Breast epithelium (tissue), 4 donors: ENCODE data around the gene C11orf54. TPM values are rescaled to one million over a fixed set of nuclear protein-coding genes. Genes with fewer than 3 reads are reported as not detected.

Experiments
- DNase-seq, 2 donors: peaks; one replicate each; pipeline ENCODE4 v3.0.0-alpha.2; 2019; ENCODE audit warnings: low spot score in 2 of 2
- H3K27ac ChIP-seq, 2 donors: fragments of 200-600 bp; sonication (generic) in 1 of 2; one replicate each; pipeline ENCODE4 v1.5.1; 2016 to 2019; ENCODE audit warnings: mild to moderate bottlenecking in 1 of 2
- H3K27me3 ChIP-seq, 2 donors: fragments of 200-600 bp; sonication (generic) in 1 of 2; one replicate each; pipeline versions ENCODE4 v1.5.1 to v1.6.0; 2017 to 2019; ENCODE audit warnings: control low read depth in 1 of 2, mild to moderate bottlenecking in 1 of 2
- H3K36me3 ChIP-seq: fragments of 200-600 bp; one replicate; pipeline ENCODE4 v1.5.1; 2019
- H3K4me1 ChIP-seq, 2 donors: fragments of 200-600 bp; sonication (generic); one replicate each; pipeline ENCODE4 v1.5.1; 2016 to 2019; ENCODE audit warnings: control low read depth in 1 of 2
- H3K4me3 ChIP-seq, 3 donors: fragments of 200-600 bp; sonication (generic); 1 replicate in 2 of 3; 2 replicates in 1 of 3; pipeline ENCODE4 v1.5.1; 2016 to 2019; ENCODE audit warnings: mild to moderate bottlenecking in 3 of 3, moderate library complexity in 2 of 3
- H3K9me3 ChIP-seq, 2 donors: fragments of 200-600 bp; sonication (generic) in 1 of 2; one replicate each; pipeline ENCODE4 v1.5.1; 2016 to 2019; ENCODE audit warnings: control low read depth in 1 of 2
- POLR2A ChIP-seq: fragments of 450-650 bp; IDR thresholded peaks from one replicate; pipeline ENCODE4 v1.6.1; 2016; ENCODE audit warnings: antibody characterized with exemption, mild to moderate bottlenecking, moderate library complexity
- POLR2AphosphoS5 ChIP-seq, 3 donors: sonication (generic); formaldehyde crosslinking; IDR thresholded peaks; one replicate each; pipeline ENCODE4 v1.6.1; 2017; ENCODE audit warnings: antibody characterized with exemption in 3 of 3
- intact Hi-C: fragments of 100-400 bp; cut with DNase I; formaldehyde crosslinking; loops from one replicate; pipeline ENCODE4 v1.15.1; 2023; ENCODE audit warnings: low total_unique reads
- total RNA-seq, 3 donors: library from RNA; depleted of rRNA; stranded (reverse); fragments of >200 nt; gene quantifications; one replicate each; pipeline ENCODE4 v1.1.0, GENCODE V29; 2016
- TF ChIP-seq, protein P1 (sequence below), 3 donors: fragments of 450-650 bp; IDR thresholded peaks; one replicate each; pipeline ENCODE4 v1.5.1; 2016 to 2017; ENCODE audit warnings: antibody characterized with exemption in 3 of 3, mild to moderate bottlenecking in 3 of 3, moderate library complexity in 3 of 3

C11orf54 gene
- total RNA-seq, 3 donors from 2014 or later: 32.8 to 53.7 (median 53.1) TPM

GRCh38 chr11:93733474-93733873 lies 8.0 kb upstream of the C11orf54 start:
- no peak for DNase-seq
- intact Hi-C loops: loop anchor here (2.0 kb wide), 1 partner anchor 39 kb away; no protein-coding TSS in a partner anchor
- peaks cover 0 to 7% of the 10 kb centered on the region in 2 donors for H3K4me1 ChIP-seq
- H3K4me3 ChIP-seq: no peak overlapping the region
- H3K27ac ChIP-seq: peak overlapping the region; percentile 19 to 39
- H3K9me3 ChIP-seq: no peaks in the 10 kb centered on the region
- peaks cover 24% of the 10 kb centered on the region for H3K36me3 ChIP-seq
- TF ChIP-seq, protein P1, sequence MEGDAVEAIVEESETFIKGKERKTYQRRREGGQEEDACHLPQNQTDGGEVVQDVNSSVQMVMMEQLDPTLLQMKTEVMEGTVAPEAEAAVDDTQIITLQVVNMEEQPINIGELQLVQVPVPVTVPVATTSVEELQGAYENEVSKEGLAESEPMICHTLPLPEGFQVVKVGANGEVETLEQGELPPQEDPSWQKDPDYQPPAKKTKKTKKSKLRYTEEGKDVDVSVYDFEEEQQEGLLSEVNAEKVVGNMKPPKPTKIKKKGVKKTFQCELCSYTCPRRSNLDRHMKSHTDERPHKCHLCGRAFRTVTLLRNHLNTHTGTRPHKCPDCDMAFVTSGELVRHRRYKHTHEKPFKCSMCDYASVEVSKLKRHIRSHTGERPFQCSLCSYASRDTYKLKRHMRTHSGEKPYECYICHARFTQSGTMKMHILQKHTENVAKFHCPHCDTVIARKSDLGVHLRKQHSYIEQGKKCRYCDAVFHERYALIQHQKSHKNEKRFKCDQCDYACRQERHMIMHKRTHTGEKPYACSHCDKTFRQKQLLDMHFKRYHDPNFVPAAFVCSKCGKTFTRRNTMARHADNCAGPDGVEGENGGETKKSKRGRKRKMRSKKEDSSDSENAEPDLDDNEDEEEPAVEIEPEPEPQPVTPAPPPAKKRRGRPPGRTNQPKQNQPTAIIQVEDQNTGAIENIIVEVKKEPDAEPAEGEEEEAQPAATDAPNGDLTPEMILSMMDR (IDR thresholded peaks at IDR 0.05): no peak
- no peak for TF ChIP-seq POLR2AphosphoS5 (IDR thresholded peaks at IDR 0.05)
- no peak for TF ChIP-seq POLR2A
- H3K27me3 ChIP-seq: no peaks in the 10 kb centered on the region

DNA sequence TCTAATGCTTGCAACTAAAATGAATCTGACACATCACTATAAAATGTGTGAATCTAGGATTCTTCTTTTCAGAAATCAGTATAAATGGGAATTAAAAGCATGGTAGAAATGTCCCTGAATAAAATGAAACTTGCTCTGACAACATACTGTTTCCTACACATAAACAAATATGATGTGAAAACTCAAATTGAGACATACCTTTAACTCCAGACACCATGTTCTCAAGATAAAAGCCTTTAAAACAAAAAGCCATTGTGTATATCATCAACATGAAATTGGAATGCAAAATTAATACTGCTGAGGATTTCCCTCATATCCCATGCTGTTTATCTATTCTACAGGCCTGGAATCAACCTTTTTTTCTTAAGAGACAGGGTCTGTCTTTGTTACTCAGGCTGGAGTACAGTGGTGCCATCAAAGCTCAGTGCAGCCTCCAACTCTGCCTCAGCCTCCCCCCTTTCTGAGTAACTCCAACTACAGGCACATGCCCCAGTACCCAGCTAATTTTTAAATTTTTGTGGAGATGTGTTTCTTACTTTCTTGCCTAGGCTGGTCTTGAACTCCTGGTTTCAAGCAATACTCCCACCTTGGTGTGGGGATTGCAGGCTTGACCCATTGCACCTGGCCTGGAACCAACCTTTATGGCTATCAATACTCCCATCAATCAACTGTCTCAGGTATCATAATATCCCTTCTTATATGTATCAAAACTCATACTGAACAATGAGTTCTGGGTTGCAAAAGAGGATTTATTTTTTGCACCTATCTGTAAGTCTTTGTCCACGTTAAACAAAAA lies 6.8 kb upstream of the C11orf54 start:
- Histone ChIP-seq H3K36me3 (peaks cover 24% of the 10 kb centered on the region), H3K27ac (no peak overlapping the region), H3K4me1 (peaks cover 0 to 19% of the 10 kb centered on the region in 2 donors)

GRCh38 chr11:93735627-93736026 lies 5.8 kb upstream of the C11orf54 start:
- intact Hi-C loops: no loop called here
- H3K4me3 ChIP-seq: no peak overlapping the region
- DNase-seq: no peak
- H3K27me3 ChIP-seq: no peaks in the 10 kb centered on the region
- no peak overlapping the region for H3K27ac ChIP-seq
- peaks cover 0 to 22% of the 10 kb centered on the region in 2 donors for H3K4me1 ChIP-seq
- H3K36me3 ChIP-seq: peaks cover 23% of the 10 kb centered on the region
- no peak for TF ChIP-seq POLR2AphosphoS5 (IDR thresholded peaks at IDR 0.05)
- TF ChIP-seq, protein P1 (IDR thresholded peaks at IDR 0.05): no peak
- TF ChIP-seq POLR2A: no peak
- H3K9me3 ChIP-seq: no peaks in the 10 kb centered on the region

More for the DNA sequence above, 6.8 kb upstream of the C11orf54 start:
- H3K4me3 ChIP-seq: no peak overlapping the region
- intact Hi-C loops: no loop called here
- H3K9me3 ChIP-seq: no peaks in the 10 kb centered on the region
- TF ChIP-seq, protein P1 (IDR thresholded peaks at IDR 0.05): no peak
- TF ChIP-seq POLR2AphosphoS5 (IDR thresholded peaks at IDR 0.05) (no peak), POLR2A (no peak)
- H3K27me3 ChIP-seq: no peaks in the 10 kb centered on the region
- DNase-seq: no peak

DNA sequence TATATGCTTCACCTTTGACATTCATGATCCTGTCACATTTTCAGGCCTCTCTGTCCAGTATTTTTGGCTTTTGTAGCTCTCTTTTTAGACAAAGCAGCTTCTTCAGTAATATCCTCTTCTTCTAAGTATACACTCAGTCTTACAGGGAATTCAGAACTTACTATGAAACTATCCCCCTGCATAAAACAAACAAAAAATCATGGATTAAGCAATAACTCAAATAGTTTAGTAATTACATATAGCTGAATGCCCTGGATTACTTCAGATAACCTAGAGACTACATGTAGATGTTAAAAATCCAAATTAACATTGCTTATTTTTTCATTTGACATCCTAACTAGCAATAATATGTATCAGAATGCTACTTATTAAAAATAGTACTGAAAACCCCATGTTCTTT lies 5.3 kb upstream of the C11orf54 start:
- Histone ChIP-seq H3K27me3 (no peaks in the 10 kb centered on the region), H3K4me1 (peaks cover 0 to 22% of the 10 kb centered on the region in 2 donors), H3K4me3 (no peak overlapping the region), H3K27ac (no peak overlapping the region), H3K9me3 (no peaks in the 10 kb centered on the region), H3K36me3 (peaks cover 18% of the 10 kb centered on the region)
- intact Hi-C loops: no loop called here
- DNase-seq: no peak
- TF ChIP-seq, protein P1 (IDR thresholded peaks at IDR 0.05): no peak

DNA sequence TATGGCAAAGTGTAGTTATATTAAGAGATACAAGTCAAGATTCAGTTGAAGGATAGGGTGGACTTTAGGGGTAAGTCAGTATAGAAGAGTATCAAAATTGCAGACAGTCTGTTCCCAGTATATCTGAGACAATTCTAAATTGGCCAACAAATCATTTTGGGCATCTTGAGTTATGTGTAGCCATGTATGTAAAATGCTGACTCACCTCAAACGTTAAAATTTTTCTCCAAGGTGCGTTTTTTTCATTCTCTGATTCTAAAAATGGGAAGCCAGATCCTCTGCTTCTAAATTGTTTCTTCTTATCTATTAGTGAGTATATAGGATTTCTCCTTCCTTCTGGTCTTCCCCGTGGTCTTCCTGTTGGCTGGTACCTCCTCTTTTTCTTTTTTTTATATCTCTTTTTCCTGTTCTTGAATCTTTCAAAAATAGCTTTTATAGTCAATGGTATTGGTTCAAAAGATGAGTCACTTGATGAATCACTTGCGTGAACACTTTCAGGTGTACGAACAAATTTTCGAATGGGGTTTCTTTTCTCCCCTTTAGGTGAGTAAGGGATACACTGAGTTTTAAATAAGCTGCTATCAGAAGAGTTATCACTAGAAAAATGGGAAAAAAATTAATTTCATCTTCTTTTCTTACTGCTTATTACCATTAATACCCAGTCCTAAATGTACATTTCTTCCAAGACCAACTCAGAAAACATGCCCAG lies 3.4 kb upstream of the C11orf54 start:
- Histone ChIP-seq H3K9me3 (no peaks in the 10 kb centered on the region), H3K4me1 (peaks cover 0 to 22% of the 10 kb centered on the region in 2 donors), H3K27ac (no peak overlapping the region), H3K4me3 (peak overlapping the region in 1 of 3 donors; percentile 91), H3K36me3 (peaks cover 16% of the 10 kb centered on the region), H3K27me3 (no peaks in the 10 kb centered on the region)
- TF ChIP-seq POLR2A (no peak), POLR2AphosphoS5 (IDR thresholded peaks at IDR 0.05) (no peak)
- TF ChIP-seq, protein P1 (IDR thresholded peaks at IDR 0.05): no peak
- no peak for DNase-seq
- intact Hi-C loops: no loop called here
